HCT116 (cell line): ENCODE measurements around the gene F2RL1. TPM values are rescaled to one million over a fixed set of nuclear protein-coding genes. Genes with fewer than 3 reads are reported as not detected.

Experiments used
- ATAC-seq: fragments of 200-7000 bp; cut with Tn5 transposase; 2 replicates; pipeline ENCODE4 v1.9.1; 2020; ENCODE audit warnings: mild to moderate bottlenecking, moderate library complexity
- BruUV-seq: library from RNA; stranded (reverse); fragments of 400-500 nt; replicated peaks from 2 replicates; lab custom pipeline; 2021; lab: Mats Ljungman, UMichigan
- CTCF ChIA-PET: fragments of 300-600 bp; sonication (Branson Sonifier 250); formaldehyde crosslinking; loops from one replicate; lab custom pipeline; 2021; ENCODE audit warnings: antibody characterized with exemption; lab: Charles Lee
- POLR2A ChIA-PET: fragments of 300-600, 350-600 bp; sonication (Branson Sonifier 250); formaldehyde crosslinking; loops from one replicate; lab custom pipeline; 2021; ENCODE audit warnings: antibody characterized with exemption; lab: Charles Lee
- RAD21 ChIA-PET, 2 experiments: fragments of 300-600 bp; sonication (Branson Sonifier 250); formaldehyde crosslinking; loops; one replicate each; lab custom pipeline; 2023; ENCODE audit warnings: low total read pairs in 2 of 2; ENCODE audit not compliant: uncharacterized antibody in 2 of 2, unreplicated experiment in 2 of 2, low non-redundant PET in 1 of 2; lab: Charles Lee
- DNase-seq: peaks from one replicate; pipeline ENCODE4 v3.0.0-alpha.2; 2010; ENCODE audit warnings: low read depth, low spot score
- H2AFZ ChIP-seq: fragments of 200-600 bp; shearing (Covaris generic), sonication (generic); 2 replicates; pipeline ENCODE4 v1.6.1; 2017; ENCODE audit warnings: low read depth, mixed run types, mixed read lengths, antibody characterized with exemption, low read length; ENCODE audit not compliant: poor library complexity, severe bottlenecking
- H3K27ac ChIP-seq: 2 replicates; pipeline ENCODE4 v1.5.1; 2012; ENCODE audit warnings: low read depth, low read length
- H3K27me3 ChIP-seq: fragments of 200-600 bp; sonication (generic); 2 replicates; pipeline ENCODE4 v1.6.1; 2016; ENCODE audit warnings: mixed run types, low read length, mixed read lengths; ENCODE audit not compliant: insufficient read depth
- H3K36me3 ChIP-seq, 2 experiments: fragments of 200-500 bp in 1 of 2; fragments of 200-600 bp in 1 of 2; sonication (Bioruptor generic) in 1 of 2; sonication (generic) in 1 of 2; 2 replicates each; pipeline versions ENCODE4 v1.5.1 to v1.6.1; 2014 to 2016; ENCODE audit warnings: low read length in 2 of 2, inconsistent platforms in 1 of 2, mixed read lengths in 1 of 2, mixed run types in 1 of 2; ENCODE audit not compliant: insufficient read depth in 2 of 2, control insufficient read depth in 1 of 2
- H3K4me1 ChIP-seq, 2 experiments: fragments of 200-600 bp in 1 of 2; sonication (generic) in 1 of 2; 2 replicates each; pipeline versions ENCODE4 v1.5.1 to v1.6.1; 2012 to 2017; ENCODE audit warnings: low read length in 2 of 2, inconsistent platforms in 1 of 2, mild to moderate bottlenecking in 1 of 2, mixed read lengths in 1 of 2, mixed run types in 1 of 2, moderate library complexity in 1 of 2; ENCODE audit not compliant: insufficient read depth in 2 of 2, control insufficient read depth in 1 of 2
- H3K4me2 ChIP-seq: fragments of 200-600 bp; sonication (generic); 2 replicates; pipeline ENCODE4 v1.6.1; 2017; ENCODE audit warnings: mixed run types, low read length, mixed read lengths
- H3K4me3 ChIP-seq, 2 experiments: fragments of 200-600 bp in 1 of 2; sonication (generic) in 1 of 2; replicated peaks in 1 of 2; 2 replicates each; pipeline ENCODE4 v1.5.1; 2011 to 2016; ENCODE audit warnings: low read length in 2 of 2, control low read depth in 1 of 2, low read depth in 1 of 2, mild to moderate bottlenecking in 1 of 2, mixed read lengths in 1 of 2, mixed run types in 1 of 2
- H3K79me2 ChIP-seq: fragments of 200-600 bp; sonication (generic); 2 replicates; pipeline ENCODE4 v1.6.1; 2017; ENCODE audit warnings: mild to moderate bottlenecking, mixed run types, low read length, moderate library complexity, mixed read lengths; ENCODE audit not compliant: insufficient read depth
- H3K9ac ChIP-seq: fragments of 200-600 bp; sonication (generic); 2 replicates; pipeline ENCODE4 v1.6.1; 2016; ENCODE audit warnings: low read length, mixed read lengths
- H3K9me2 ChIP-seq: fragments of 200-600 bp; sonication (generic), shearing (Covaris generic); 2 replicates; pipeline ENCODE4 v1.6.1; 2017; ENCODE audit warnings: mixed run types, mild to moderate bottlenecking, moderate library complexity; ENCODE audit not compliant: insufficient read depth
- H3K9me3 ChIP-seq, 2 experiments: fragments of 200-500 bp in 1 of 2; fragments of 200-600 bp in 1 of 2; sonication (Bioruptor generic) in 1 of 2; sonication (generic) in 1 of 2; 2 replicates each; pipeline ENCODE4 v1.6.1; 2014 to 2017; ENCODE audit warnings: low read length in 2 of 2, mixed read lengths in 2 of 2, inconsistent platforms in 1 of 2, low read depth in 1 of 2, mild to moderate bottlenecking in 1 of 2, mixed run types in 1 of 2, moderate library complexity in 1 of 2; ENCODE audit not compliant: control insufficient read depth in 1 of 2, insufficient read depth in 1 of 2
- H4K20me1 ChIP-seq: fragments of 200-600 bp; sonication (generic), shearing (Covaris generic); 2 replicates; pipeline ENCODE4 v1.6.1; 2017; ENCODE audit warnings: mixed run types, mild to moderate bottlenecking, moderate library complexity; ENCODE audit not compliant: insufficient read depth
- CEBPB ChIP-seq: IDR thresholded peaks from 2 replicates; pipeline ENCODE4 v1.6.1; 2012; ENCODE audit warnings: low read depth
- EGR1 ChIP-seq: IDR thresholded peaks from 2 replicates; pipeline ENCODE4 v1.6.1; 2012; ENCODE audit warnings: low read depth
- REST ChIP-seq: IDR thresholded peaks from 2 replicates; pipeline ENCODE4 v1.6.1; 2012; ENCODE audit warnings: low read depth
- TCF7L2 ChIP-seq: IDR thresholded peaks from 2 replicates; pipeline ENCODE4 v1.7.0; 2011; ENCODE audit warnings: borderline replicate concordance, inconsistent platforms; ENCODE audit not compliant: insufficient read depth, insufficient read length; ENCODE audit errors: extremely low read depth
- YY1 ChIP-seq: IDR thresholded peaks from 2 replicates; pipeline ENCODE4 v1.6.1; 2011; ENCODE audit warnings: low read length, low read depth, moderate library complexity, mild to moderate bottlenecking; ENCODE audit not compliant: insufficient replicate concordance; ENCODE audit errors: extremely low read depth
- intact Hi-C: fragments of 100-400 bp; cut with micrococcal nuclease; formaldehyde crosslinking; loops from 2 replicates; pipeline ENCODE4 v1.10.0; 2022
- total RNA-seq: library from RNA; stranded (reverse); gene quantifications from one replicate; pipeline ENCODE4 v1.2.1, GENCODE V29; 2021; ENCODE audit not compliant: unreplicated experiment

The F2RL1 gene
- total RNA-seq, 1 experiment from 2014 or later, result 119 TPM

GRCh38 chr5:76813982-76814562, 4.8 kb upstream of the F2RL1 start:
- Histone ChIP-seq H2AFZ (peak overlapping the region; percentile 29), H3K9me2 (no peaks in the 10 kb centered on the region), H3K79me2 (peaks cover 3% of the 10 kb centered on the region), H3K27ac (peak overlapping the region; percentile 60; the same call in 1 of the 2 replicates), H4K20me1 (no peaks in the 10 kb centered on the region), H3K4me1 (peaks cover 28 to 70% of the 10 kb centered on the region in 2 experiments), H3K4me3 (no peak overlapping the region; a peak in 1 of 4 replicates), H3K9ac (peak overlapping the region; percentile 35; the same call in 1 of the 2 replicates), H3K36me3 (no peaks in the 10 kb centered on the region), H3K9me3 (no peaks in the 10 kb centered on the region), H3K4me2 (peak overlapping the region; percentile 65), H3K27me3 (no peaks in the 10 kb centered on the region)
- ChIA-PET CTCF (no interaction called here), RAD21 (no interaction called here), POLR2A (interaction anchor here (7.6 kb wide), 1 partner anchor 8 kb away, joined by 68 read pairs; no protein-coding TSS in a partner anchor)
- peak; percentile 81 for DNase-seq
- peak; percentile 31 for ATAC-seq
- no TSS peak for BruUV-seq
- no peak for TF ChIP-seq REST
- TF ChIP-seq EGR1, result no peak
- peak; percentile 71 for TF ChIP-seq TCF7L2
- no peak for TF ChIP-seq CEBPB
- peak; percentile 55 for TF ChIP-seq YY1
- intact Hi-C loops, result no loop called here
